ENCODE measurements around the gene AIF1.
A peak's percentile ranks its signal among the peaks of the same experiment; 100 is the strongest.
"Not testable (repeated sequence)": the region's sequence is repeated elsewhere in the genome, so short reads cannot be mapped to it uniquely, and the experiment has no call there.

The AIF1 gene

DNA sequence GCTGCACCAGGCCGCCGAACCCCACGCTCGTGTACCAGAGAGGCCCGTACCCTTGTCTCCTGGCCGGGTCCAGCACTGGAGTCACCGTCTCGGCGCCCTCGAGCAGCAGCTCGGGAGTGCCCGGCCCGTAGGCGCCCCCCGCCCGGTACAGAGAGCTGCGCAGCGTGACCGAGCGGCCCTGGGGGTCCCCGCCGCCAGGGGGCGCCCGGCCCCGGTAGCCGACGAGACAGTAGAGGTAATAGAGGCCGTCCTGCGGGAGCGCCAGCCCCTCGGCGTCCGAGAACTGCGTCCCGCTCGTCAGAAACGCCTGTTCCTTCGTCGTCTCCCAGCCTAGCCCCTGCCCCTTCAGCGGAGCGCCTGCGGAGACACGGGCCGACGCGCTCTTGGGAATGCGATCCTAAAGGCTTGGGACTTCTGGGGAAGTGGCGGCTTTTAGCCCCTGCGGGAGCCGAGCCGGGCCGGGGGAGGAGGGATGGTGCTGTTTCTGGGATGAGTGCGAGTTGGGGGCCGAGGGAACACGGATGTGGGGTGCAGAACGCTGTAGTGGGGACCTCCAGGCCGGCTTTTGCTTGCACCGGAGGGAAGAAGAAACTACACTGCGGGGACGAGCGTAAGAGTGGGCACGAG, 34.1 kb upstream of the AIF1 start:
- DNase-seq (ENCODE audit: low read depth) = peak; percentile 73

DNA sequence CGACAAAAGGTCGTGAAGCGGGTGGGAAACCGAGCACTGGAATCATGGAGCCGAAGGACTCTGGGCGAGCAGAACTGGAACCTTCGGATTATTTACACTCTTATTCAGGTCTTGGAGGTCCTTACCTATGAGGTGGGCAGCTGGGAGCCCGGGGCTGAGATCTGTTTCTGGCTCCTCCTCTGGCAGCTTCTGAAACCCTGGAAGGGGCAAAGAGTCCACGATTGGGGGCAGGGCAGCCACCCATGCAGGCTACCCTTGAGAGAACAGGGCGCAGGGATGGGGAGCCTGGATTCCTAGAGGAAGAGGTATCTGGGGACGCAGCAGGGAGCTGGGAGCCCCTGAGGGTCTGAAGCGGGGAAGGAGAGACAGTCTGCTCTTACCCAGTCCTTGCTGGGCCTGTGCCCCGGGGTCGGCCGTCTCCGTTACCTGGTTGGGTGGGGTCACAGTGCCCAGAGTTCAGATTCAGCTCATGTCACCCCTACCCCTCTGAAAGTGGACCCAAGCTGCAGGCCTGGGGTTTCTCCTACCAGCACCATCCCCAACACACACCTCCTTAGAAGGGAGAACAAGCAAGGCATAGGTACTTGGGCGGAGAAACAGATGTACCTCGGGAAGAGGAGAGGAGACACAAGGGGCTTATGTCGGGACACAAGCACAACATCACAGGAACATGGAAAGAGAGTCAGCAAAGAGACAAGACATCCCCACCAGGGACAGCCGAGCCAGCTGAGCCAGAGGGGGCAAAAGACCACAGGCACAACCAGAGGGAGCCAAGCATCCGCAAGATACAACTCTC, 33.4 kb upstream of the AIF1 start:
- DNase-seq (ENCODE audit: low read depth) = no peak

- peak; percentile 70 for DNase-seq (ENCODE audit: low read depth)
Observed at GRCh38 chr6:31582230-31582643, 32.8 kb upstream of the AIF1 start, which contains the start of gene LTB. TSS of gene LTB (minus strand) at chr6:31582424. CDS start at chr6:31582417, 7 bp downstream.

- no peak for DNase-seq (ENCODE audit: low read depth)
Observed at GRCh38 chr6:31585491-31585890, 29.5 kb upstream of the AIF1 start.

DNA sequence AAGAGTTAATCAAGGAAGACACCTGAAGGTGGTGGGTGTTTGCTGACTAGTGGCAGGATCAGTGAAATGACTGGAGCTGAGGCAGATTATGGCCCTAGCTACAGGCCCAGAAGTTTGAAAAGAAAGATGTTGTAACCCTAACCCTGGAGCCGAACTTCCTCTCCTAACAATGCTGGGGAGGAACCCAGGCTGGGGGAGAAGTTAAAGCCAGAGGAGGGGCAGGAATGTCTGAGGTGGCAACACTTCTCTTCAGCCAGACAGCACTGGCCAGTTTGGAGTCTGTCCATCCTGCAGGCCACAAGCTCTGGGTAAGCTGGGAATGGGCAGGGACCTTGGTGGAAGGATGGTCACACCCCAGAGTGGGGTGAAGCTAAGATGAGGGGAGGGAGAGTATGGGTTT, 29.0 kb upstream of the AIF1 start, which contains the start of gene LST1:
TSS of gene LST1 (plus strand) at position 270 of the 400 bp plus-strand sequence. CDS start 1,023 bp downstream, outside the sequence.
- DNase-seq (ENCODE audit: low read depth) = no peak

- DNase-seq (ENCODE audit: low read depth) = no peak
Observed at GRCh38 chr6:31586599-31587281, 28.3 kb upstream of the AIF1 start.

- DNase-seq (ENCODE audit: low read depth) = no peak
Observed at GRCh38 chr6:31587791-31588777, 26.9 kb upstream of the AIF1 start.

GRCh38 chr6:31588871-31589650, 26.0 kb upstream of the AIF1 start:
- no peak for DNase-seq (ENCODE audit: low read depth)

DNA sequence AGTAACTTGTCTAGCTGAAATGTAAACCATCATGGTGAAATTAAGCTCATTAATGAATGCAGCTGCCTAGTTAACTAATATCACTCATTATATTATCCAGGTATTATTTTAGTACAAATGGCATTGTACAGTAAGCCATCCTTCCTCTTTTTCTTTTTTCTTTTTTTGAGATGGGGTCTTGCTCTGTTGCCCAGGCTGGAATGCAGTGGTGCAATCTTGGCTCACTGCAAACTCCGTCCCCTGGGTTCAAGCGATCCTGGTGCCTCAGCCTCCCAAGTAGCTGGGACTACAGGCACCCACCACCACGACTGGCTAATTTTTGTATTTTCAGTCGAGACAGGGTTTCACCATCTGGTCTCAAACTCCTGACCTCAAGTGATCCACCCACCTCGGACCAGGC, 24.3 kb upstream of the AIF1 start:
- DNase-seq (ENCODE audit: low read depth) = not testable (repeated sequence)

DNA sequence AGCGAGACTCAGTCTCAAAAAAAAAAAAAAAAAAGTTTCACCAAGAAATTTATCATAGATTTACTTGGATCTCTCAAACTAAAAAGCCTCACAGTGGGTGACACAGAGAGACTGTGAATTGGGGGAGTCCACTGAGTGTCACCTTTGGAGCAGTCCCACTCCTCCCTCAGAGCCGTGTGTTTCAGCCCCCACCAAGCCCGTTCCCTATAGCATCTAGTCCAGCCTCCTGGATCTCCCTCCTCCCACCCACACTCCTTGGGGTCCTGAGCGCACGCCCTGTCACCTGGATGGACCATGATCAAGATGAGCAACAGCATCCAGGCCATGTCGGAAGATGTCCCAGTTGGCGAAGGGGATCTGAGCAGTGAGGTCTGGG, 22.6 kb upstream of the AIF1 start:
- DNase-seq (ENCODE audit: low read depth) = no peak

DNA sequence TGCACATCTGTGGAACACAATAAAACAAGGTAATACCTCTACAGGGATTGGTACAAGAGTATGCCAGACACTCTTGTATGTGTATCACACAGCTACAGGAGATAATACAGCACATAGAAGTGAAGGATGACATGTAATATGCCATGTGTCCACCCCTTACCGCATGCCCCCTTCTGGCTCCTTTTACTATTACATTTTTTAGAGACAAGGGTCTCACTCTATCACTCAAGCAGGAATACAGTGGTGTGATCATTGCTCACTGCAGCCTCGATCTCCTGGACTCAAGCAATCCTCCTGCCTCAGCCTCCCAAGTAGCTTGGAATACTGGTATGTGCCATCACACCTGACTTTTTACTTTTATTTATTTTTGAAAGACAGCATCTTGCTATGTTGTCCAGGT, 18.0 kb upstream of the AIF1 start:
- no peak for DNase-seq (ENCODE audit: low read depth)

GRCh38 chr6:31607317-31607716, 7.7 kb upstream of the AIF1 start:
- DNase-seq (ENCODE audit: low read depth) = no peak

GRCh38 chr6:31609519-31610406, 5.3 kb upstream of the AIF1 start:
- DNase-seq (ENCODE audit: low read depth) = no peak

DNA sequence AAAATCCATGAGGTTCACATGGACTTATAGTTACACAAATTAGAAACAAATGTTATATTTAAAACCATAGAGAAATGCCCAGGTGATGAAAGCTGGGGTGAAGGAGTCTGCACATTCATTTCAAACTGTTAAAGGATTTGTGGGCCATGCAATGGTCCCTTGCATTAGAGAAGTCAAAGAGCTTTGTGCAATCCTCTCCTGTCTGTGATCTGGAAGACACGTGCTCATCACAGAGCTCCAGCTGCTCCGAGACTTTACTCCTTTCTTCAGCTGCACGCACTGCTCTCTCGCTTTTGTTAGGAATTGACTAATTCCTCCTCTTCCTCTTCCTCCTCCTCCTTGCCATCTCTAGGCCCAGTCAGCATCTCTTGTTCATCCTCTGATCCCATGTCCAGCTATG, 4.1 kb upstream of the AIF1 start:
- DNase-seq (ENCODE audit: low read depth) = no peak

GRCh38 chr6:31614075-31614619, 887 bp upstream of the AIF1 start:
- DNase-seq (ENCODE audit: low read depth) = no peak

DNA sequence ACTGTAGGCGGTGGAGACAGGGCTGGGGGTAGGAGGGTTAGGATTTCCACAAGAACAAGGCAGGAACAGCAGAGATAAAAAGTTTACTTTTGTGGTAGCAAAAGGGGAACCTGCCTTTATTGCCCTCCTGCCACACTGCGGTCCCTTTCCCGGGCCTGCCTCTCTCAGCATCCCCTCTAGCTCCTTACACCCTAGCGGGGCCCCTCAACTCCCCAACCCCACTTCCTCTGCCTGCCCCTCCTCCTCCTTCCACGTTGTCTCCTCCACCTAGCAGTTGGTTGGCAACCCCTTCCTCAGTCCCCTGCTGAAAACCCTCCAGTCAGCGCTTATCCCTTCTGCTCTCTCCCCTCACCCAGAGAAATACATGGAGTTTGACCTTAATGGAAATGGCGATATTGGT, 714 bp downstream of the AIF1 start:
- DNase-seq (ENCODE audit: low read depth) = no peak

DNA sequence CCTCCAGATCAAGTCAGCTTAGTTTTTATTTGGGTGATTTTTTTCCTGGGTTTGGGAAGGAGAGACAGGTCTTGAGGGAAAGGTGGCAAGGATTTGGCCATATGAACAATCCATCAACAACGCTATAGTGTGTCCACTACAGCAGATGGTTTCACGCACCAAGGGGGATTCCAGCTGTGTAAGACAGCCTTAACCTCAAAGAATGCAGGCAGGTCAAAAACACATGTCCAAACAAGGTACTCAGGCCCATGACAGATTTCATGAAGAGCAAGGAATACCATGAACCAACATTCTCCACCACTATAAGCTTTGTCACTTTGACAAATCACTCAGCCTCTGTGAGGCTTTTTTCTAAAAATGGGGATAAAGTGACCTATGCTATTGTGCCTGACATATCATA, 2.0 kb downstream of the AIF1 start:
- DNase-seq (ENCODE audit: low read depth) = no peak

GRCh38 chr6:31619805-31620585, 5.0 kb downstream of the AIF1 start:
- DNase-seq (ENCODE audit: low read depth) = peak; percentile 95
